HCT116 (cell line): ENCODE measurements around the gene SLC25A19. TPM values are rescaled to one million over a fixed set of nuclear protein-coding genes. Genes with fewer than 3 reads are reported as not detected.
A peak's percentile ranks its signal among the peaks of the same experiment; 100 is the strongest.

Experiments used
- ATAC-seq: fragments of 200-7000 bp; cut with Tn5 transposase; 2 replicates; pipeline ENCODE4 v1.9.1; 2020; ENCODE audit warnings: mild to moderate bottlenecking, moderate library complexity
- BruUV-seq: library from RNA; stranded (reverse); fragments of 400-500 nt; replicated peaks from 2 replicates; lab custom pipeline; 2021; lab: Mats Ljungman, UMichigan
- CTCF ChIA-PET: fragments of 300-600 bp; sonication (Branson Sonifier 250); formaldehyde crosslinking; loops from one replicate; lab custom pipeline; 2021; ENCODE audit warnings: antibody characterized with exemption; lab: Charles Lee
- POLR2A ChIA-PET: fragments of 300-600, 350-600 bp; sonication (Branson Sonifier 250); formaldehyde crosslinking; loops from one replicate; lab custom pipeline; 2021; ENCODE audit warnings: antibody characterized with exemption; lab: Charles Lee
- RAD21 ChIA-PET, 2 experiments: fragments of 300-600 bp; sonication (Branson Sonifier 250); formaldehyde crosslinking; loops; one replicate each; lab custom pipeline; 2023; ENCODE audit warnings: low total read pairs in 2 of 2; ENCODE audit not compliant: uncharacterized antibody in 2 of 2, unreplicated experiment in 2 of 2, low non-redundant PET in 1 of 2; lab: Charles Lee
- DNase-seq: peaks from one replicate; pipeline ENCODE4 v3.0.0-alpha.2; 2010; ENCODE audit warnings: low read depth, low spot score
- H2AFZ ChIP-seq: fragments of 200-600 bp; shearing (Covaris generic), sonication (generic); 2 replicates; pipeline ENCODE4 v1.6.1; 2017; ENCODE audit warnings: low read depth, mixed run types, mixed read lengths, antibody characterized with exemption, low read length; ENCODE audit not compliant: poor library complexity, severe bottlenecking
- H3K27ac ChIP-seq: 2 replicates; pipeline ENCODE4 v1.5.1; 2012; ENCODE audit warnings: low read depth, low read length
- H3K27me3 ChIP-seq: fragments of 200-600 bp; sonication (generic); 2 replicates; pipeline ENCODE4 v1.6.1; 2016; ENCODE audit warnings: mixed run types, low read length, mixed read lengths; ENCODE audit not compliant: insufficient read depth
- H3K36me3 ChIP-seq, 2 experiments: fragments of 200-500 bp in 1 of 2; fragments of 200-600 bp in 1 of 2; sonication (Bioruptor generic) in 1 of 2; sonication (generic) in 1 of 2; 2 replicates each; pipeline versions ENCODE4 v1.5.1 to v1.6.1; 2014 to 2016; ENCODE audit warnings: low read length in 2 of 2, inconsistent platforms in 1 of 2, mixed read lengths in 1 of 2, mixed run types in 1 of 2; ENCODE audit not compliant: insufficient read depth in 2 of 2, control insufficient read depth in 1 of 2
- H3K4me1 ChIP-seq, 2 experiments: fragments of 200-600 bp in 1 of 2; sonication (generic) in 1 of 2; 2 replicates each; pipeline versions ENCODE4 v1.5.1 to v1.6.1; 2012 to 2017; ENCODE audit warnings: low read length in 2 of 2, inconsistent platforms in 1 of 2, mild to moderate bottlenecking in 1 of 2, mixed read lengths in 1 of 2, mixed run types in 1 of 2, moderate library complexity in 1 of 2; ENCODE audit not compliant: insufficient read depth in 2 of 2, control insufficient read depth in 1 of 2
- H3K4me2 ChIP-seq: fragments of 200-600 bp; sonication (generic); 2 replicates; pipeline ENCODE4 v1.6.1; 2017; ENCODE audit warnings: mixed run types, low read length, mixed read lengths
- H3K4me3 ChIP-seq, 2 experiments: fragments of 200-600 bp in 1 of 2; sonication (generic) in 1 of 2; replicated peaks in 1 of 2; 2 replicates each; pipeline ENCODE4 v1.5.1; 2011 to 2016; ENCODE audit warnings: low read length in 2 of 2, control low read depth in 1 of 2, low read depth in 1 of 2, mild to moderate bottlenecking in 1 of 2, mixed read lengths in 1 of 2, mixed run types in 1 of 2
- H3K79me2 ChIP-seq: fragments of 200-600 bp; sonication (generic); 2 replicates; pipeline ENCODE4 v1.6.1; 2017; ENCODE audit warnings: mild to moderate bottlenecking, mixed run types, low read length, moderate library complexity, mixed read lengths; ENCODE audit not compliant: insufficient read depth
- H3K9ac ChIP-seq: fragments of 200-600 bp; sonication (generic); 2 replicates; pipeline ENCODE4 v1.6.1; 2016; ENCODE audit warnings: low read length, mixed read lengths
- H3K9me2 ChIP-seq: fragments of 200-600 bp; sonication (generic), shearing (Covaris generic); 2 replicates; pipeline ENCODE4 v1.6.1; 2017; ENCODE audit warnings: mixed run types, mild to moderate bottlenecking, moderate library complexity; ENCODE audit not compliant: insufficient read depth
- H3K9me3 ChIP-seq, 2 experiments: fragments of 200-500 bp in 1 of 2; fragments of 200-600 bp in 1 of 2; sonication (Bioruptor generic) in 1 of 2; sonication (generic) in 1 of 2; 2 replicates each; pipeline ENCODE4 v1.6.1; 2014 to 2017; ENCODE audit warnings: low read length in 2 of 2, mixed read lengths in 2 of 2, inconsistent platforms in 1 of 2, low read depth in 1 of 2, mild to moderate bottlenecking in 1 of 2, mixed run types in 1 of 2, moderate library complexity in 1 of 2; ENCODE audit not compliant: control insufficient read depth in 1 of 2, insufficient read depth in 1 of 2
- H4K20me1 ChIP-seq: fragments of 200-600 bp; sonication (generic), shearing (Covaris generic); 2 replicates; pipeline ENCODE4 v1.6.1; 2017; ENCODE audit warnings: mixed run types, mild to moderate bottlenecking, moderate library complexity; ENCODE audit not compliant: insufficient read depth
- CBX3 ChIP-seq: IDR thresholded peaks from 2 replicates; pipeline ENCODE4 v1.6.1; 2012; ENCODE audit warnings: low read depth
- CEBPB ChIP-seq: IDR thresholded peaks from 2 replicates; pipeline ENCODE4 v1.6.1; 2012; ENCODE audit warnings: low read depth
- EGR1 ChIP-seq: IDR thresholded peaks from 2 replicates; pipeline ENCODE4 v1.6.1; 2012; ENCODE audit warnings: low read depth
- ELF1 ChIP-seq: IDR thresholded peaks from 2 replicates; pipeline ENCODE4 v1.6.1; 2012; ENCODE audit warnings: low read depth, borderline replicate concordance
- EZH2 ChIP-seq: fragments of 200-600 bp; sonication (generic); IDR thresholded peaks from 2 replicates; pipeline ENCODE4 v1.6.1; 2017; ENCODE audit warnings: antibody characterized with exemption, mixed run types
- EZH2phosphoT487 ChIP-seq: fragments of 200-600 bp; IDR thresholded peaks from 2 replicates; pipeline ENCODE4 v1.6.1; 2018; ENCODE audit warnings: antibody characterized with exemption, borderline replicate concordance
- FOSL1 ChIP-seq: IDR thresholded peaks from 2 replicates; pipeline ENCODE4 v1.6.1; 2012; ENCODE audit warnings: low read depth
- JUND ChIP-seq: IDR thresholded peaks from 2 replicates; pipeline ENCODE4 v1.6.1; 2012
- POLR2A ChIP-seq: IDR thresholded peaks from 2 replicates; pipeline ENCODE4 v1.7.0; 2011; ENCODE audit warnings: borderline replicate concordance; ENCODE audit not compliant: insufficient read depth, insufficient read length; ENCODE audit errors: extremely low read depth
- POLR2AphosphoS5 ChIP-seq: IDR thresholded peaks from 2 replicates; pipeline ENCODE4 v1.6.1; 2011; ENCODE audit warnings: mild to moderate bottlenecking, low read depth, low read length, moderate library complexity
- SRF ChIP-seq: IDR thresholded peaks from 2 replicates; pipeline ENCODE4 v1.6.1; 2012; ENCODE audit warnings: low read depth
- TCF7L2 ChIP-seq: IDR thresholded peaks from 2 replicates; pipeline ENCODE4 v1.7.0; 2011; ENCODE audit warnings: borderline replicate concordance, inconsistent platforms; ENCODE audit not compliant: insufficient read depth, insufficient read length; ENCODE audit errors: extremely low read depth
- YY1 ChIP-seq: IDR thresholded peaks from 2 replicates; pipeline ENCODE4 v1.6.1; 2011; ENCODE audit warnings: low read length, low read depth, moderate library complexity, mild to moderate bottlenecking; ENCODE audit not compliant: insufficient replicate concordance; ENCODE audit errors: extremely low read depth
- ZFX ChIP-seq: fragments of 450-650 bp; IDR thresholded peaks from 2 replicates; pipeline ENCODE4 v1.6.1; 2017
- intact Hi-C: fragments of 100-400 bp; cut with micrococcal nuclease; formaldehyde crosslinking; loops from 2 replicates; pipeline ENCODE4 v1.10.0; 2022
- total RNA-seq: library from RNA; stranded (reverse); gene quantifications from one replicate; pipeline ENCODE4 v1.2.1, GENCODE V29; 2021; ENCODE audit not compliant: unreplicated experiment
- TF ChIP-seq, protein P1 (sequence below), 3 experiments: fragments of 200-600 bp in 1 of 3; sonication (generic) in 1 of 3; IDR thresholded peaks in 2 of 3; conservative IDR thresholded peaks in 1 of 3; 2 replicates each; pipeline ENCODE4 v1.5.1; 2012 to 2017; ENCODE audit warnings: low read depth in 2 of 3, low read length in 2 of 3, antibody characterized with exemption in 1 of 3, borderline replicate concordance in 1 of 3, control low read depth in 1 of 3, mild to moderate bottlenecking in 1 of 3, mixed read lengths in 1 of 3, mixed run types in 1 of 3, moderate library complexity in 1 of 3; ENCODE audit not compliant: insufficient read depth in 1 of 3
- TF ChIP-seq, protein P2 (sequence below): IDR thresholded peaks from 2 replicates; pipeline ENCODE4 v1.6.1; 2011; ENCODE audit warnings: mild to moderate bottlenecking, low read length, moderate library complexity; ENCODE audit not compliant: insufficient replicate concordance; ENCODE audit errors: extremely low read depth
- TF ChIP-seq, protein P3 (sequence below): IDR thresholded peaks from 2 replicates; pipeline ENCODE4 v1.6.1; 2012
- TF ChIP-seq, protein P4 (sequence below): IDR thresholded peaks from 2 replicates; pipeline ENCODE4 v1.6.1; 2012

SLC25A19 gene
- total RNA-seq, 1 experiment from 2014 or later: 38.7 TPM

DNA sequence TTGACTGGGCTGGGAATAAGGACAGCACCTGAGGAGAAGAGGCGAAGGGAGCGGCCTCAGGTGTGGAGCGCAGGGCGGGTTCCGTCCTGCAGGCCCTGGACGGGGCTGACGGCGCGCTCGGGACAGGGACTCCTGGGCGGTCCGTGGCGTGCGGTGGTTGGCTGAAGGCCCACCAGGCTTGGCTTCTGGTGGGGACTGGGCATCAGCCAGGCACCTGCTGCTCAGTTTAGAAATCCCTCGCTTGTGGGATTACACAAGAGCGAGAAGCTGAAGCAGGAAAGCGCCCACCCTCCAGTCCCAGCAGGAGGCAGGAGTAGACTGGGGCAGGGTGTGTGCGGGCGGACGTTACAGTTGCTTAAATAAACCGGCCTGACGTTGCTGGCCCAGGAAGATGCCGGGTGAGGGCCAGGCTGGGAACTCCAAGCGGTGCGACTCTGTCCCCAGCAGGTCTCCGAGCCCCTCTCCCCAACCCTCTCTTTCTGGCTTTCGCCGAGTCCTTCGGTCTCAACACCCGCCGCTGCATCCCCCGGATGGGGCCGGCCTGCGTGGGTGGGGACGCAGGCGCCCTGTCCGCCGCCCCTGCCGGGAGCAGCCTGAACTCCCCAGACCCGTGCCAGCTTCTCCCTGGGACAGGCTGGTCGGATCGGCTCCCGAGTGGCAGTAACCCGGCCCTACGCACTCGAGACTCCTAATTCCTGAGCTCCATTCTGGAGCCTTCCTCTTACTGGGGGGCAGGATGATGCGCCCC is 18.8 kb downstream of the SLC25A19 start (continued):
- no peak for TF ChIP-seq CBX3
- TF ChIP-seq EZH2phosphoT487: no peak
- no peak; the same call in 1 of the 2 replicates for TF ChIP-seq ZFX
- peak; percentile 100 for TF ChIP-seq EGR1
- no peak for TF ChIP-seq POLR2A
- no peak for TF ChIP-seq TCF7L2

DNA sequence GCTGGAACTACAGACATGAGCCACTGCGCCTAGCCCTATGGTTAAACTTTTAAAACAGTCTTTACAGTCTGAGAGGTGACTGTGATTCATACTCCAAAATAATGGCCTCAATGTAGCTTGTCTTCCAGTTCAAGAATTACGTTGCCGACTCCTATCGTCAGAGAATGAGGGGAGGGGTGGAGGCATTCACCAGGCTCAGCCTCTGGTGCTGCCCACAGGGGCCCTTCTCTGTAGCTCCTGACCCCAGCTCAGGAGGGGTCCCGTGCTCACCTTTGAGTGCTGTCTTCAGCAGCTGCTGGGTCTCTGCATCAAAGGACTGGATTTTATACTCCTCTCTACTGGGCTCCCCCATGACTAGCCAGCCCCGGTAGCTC is 19.4 kb downstream of the SLC25A19 start:
- peaks cover 9% of the 10 kb centered on the region; the same call in 1 of the 2 replicates for H3K79me2 ChIP-seq
- DNase-seq (no peak), ATAC-seq (no peak; the same call in 1 of the 2 replicates)
- H3K27ac ChIP-seq: peak overlapping the region; percentile 94
- ChIA-PET CTCF (interaction anchor here (0.9 to 4.2 kb wide), 12 partner anchors 9 to 331 kb away, joined by 3 to 51 read pairs (median 4); partner anchors contain the start of genes GGA3, GRB2, MRPS7 and SLC25A19), POLR2A (interaction anchor here (0.6 to 2.4 kb wide), 9 partner anchors 9 to 186 kb away, joined by 3 to 40 read pairs (median 5); partner anchors contain the start of genes GGA3, GRB2, MRPS7 and NUP85), RAD21 (interaction anchor here (0.7 to 1.8 kb wide), 4 partner anchors 19 to 143 kb away, joined by 3 to 7 read pairs (median 4); partner anchors contain the start of genes GRB2 (in 1 of the 2) and SLC25A19 (in 1 of the 2))
- H3K36me3 ChIP-seq: peaks cover 7 to 41% of the 10 kb centered on the region in 2 experiments; a peak in 3 of 4 replicates
- intact Hi-C loops: loop anchor here (2.0 to 10.0 kb wide), 4 partner anchors 135 to 247 kb away; partner anchors contain the start of genes CASKIN2, GRB2 and TSEN54
- H3K4me2 ChIP-seq: peak overlapping the region; percentile 97
- TF ChIP-seq EZH2: no peak
- TF ChIP-seq, protein P1, sequence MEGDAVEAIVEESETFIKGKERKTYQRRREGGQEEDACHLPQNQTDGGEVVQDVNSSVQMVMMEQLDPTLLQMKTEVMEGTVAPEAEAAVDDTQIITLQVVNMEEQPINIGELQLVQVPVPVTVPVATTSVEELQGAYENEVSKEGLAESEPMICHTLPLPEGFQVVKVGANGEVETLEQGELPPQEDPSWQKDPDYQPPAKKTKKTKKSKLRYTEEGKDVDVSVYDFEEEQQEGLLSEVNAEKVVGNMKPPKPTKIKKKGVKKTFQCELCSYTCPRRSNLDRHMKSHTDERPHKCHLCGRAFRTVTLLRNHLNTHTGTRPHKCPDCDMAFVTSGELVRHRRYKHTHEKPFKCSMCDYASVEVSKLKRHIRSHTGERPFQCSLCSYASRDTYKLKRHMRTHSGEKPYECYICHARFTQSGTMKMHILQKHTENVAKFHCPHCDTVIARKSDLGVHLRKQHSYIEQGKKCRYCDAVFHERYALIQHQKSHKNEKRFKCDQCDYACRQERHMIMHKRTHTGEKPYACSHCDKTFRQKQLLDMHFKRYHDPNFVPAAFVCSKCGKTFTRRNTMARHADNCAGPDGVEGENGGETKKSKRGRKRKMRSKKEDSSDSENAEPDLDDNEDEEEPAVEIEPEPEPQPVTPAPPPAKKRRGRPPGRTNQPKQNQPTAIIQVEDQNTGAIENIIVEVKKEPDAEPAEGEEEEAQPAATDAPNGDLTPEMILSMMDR (IDR thresholded peaks at IDR 0.05 in 2 of 3, conservative IDR thresholded peaks at IDR 0.05 in 1 of 3; ENCODE audit: borderline replicate concordance in 1 of 3, insufficient read depth in 1 of 3, low read depth in 2 of 3, low read length in 2 of 3): no peak
- no peak for TF ChIP-seq SRF
- TF ChIP-seq POLR2AphosphoS5: no peak
- TF ChIP-seq EZH2phosphoT487: no peak
- no peak for TF ChIP-seq CBX3
- TF ChIP-seq YY1: no peak
- TF ChIP-seq CEBPB: no peak
- TF ChIP-seq, protein P2, sequence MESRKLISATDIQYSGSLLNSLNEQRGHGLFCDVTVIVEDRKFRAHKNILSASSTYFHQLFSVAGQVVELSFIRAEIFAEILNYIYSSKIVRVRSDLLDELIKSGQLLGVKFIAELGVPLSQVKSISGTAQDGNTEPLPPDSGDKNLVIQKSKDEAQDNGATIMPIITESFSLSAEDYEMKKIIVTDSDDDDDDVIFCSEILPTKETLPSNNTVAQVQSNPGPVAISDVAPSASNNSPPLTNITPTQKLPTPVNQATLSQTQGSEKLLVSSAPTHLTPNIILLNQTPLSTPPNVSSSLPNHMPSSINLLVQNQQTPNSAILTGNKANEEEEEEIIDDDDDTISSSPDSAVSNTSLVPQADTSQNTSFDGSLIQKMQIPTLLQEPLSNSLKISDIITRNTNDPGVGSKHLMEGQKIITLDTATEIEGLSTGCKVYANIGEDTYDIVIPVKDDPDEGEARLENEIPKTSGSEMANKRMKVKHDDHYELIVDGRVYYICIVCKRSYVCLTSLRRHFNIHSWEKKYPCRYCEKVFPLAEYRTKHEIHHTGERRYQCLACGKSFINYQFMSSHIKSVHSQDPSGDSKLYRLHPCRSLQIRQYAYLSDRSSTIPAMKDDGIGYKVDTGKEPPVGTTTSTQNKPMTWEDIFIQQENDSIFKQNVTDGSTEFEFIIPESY: no peak
- no peak for TF ChIP-seq TCF7L2
- TF ChIP-seq, protein P3, sequence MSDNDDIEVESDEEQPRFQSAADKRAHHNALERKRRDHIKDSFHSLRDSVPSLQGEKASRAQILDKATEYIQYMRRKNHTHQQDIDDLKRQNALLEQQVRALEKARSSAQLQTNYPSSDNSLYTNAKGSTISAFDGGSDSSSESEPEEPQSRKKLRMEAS: no peak
- no peak for TF ChIP-seq FOSL1
- TF ChIP-seq, protein P4, sequence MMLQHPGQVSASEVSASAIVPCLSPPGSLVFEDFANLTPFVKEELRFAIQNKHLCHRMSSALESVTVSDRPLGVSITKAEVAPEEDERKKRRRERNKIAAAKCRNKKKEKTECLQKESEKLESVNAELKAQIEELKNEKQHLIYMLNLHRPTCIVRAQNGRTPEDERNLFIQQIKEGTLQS: no peak
- TF ChIP-seq JUND: no peak
- TF ChIP-seq POLR2A: no peak
- no peak for TF ChIP-seq ELF1
- H3K4me3 ChIP-seq: peak overlapping the region; percentile 90 to 97
- H3K9ac ChIP-seq: peak overlapping the region; percentile 87
- H3K27me3 ChIP-seq: no peaks in the 10 kb centered on the region
- peaks cover 16 to 45% of the 10 kb centered on the region in 2 experiments for H3K4me1 ChIP-seq
- BruUV-seq: no TSS peak
- H2AFZ ChIP-seq: no peak overlapping the region
- no peaks in the 10 kb centered on the region for H4K20me1 ChIP-seq
- no peaks in the 10 kb centered on the region for H3K9me2 ChIP-seq
- no peaks in the 10 kb centered on the region for H3K9me3 ChIP-seq
